Ishikawa (cell line): ENCODE results near the gene PNPLA6.

Source experiments
- EGR1 ChIP-seq: IDR thresholded peaks from 2 replicates; pipeline ENCODE4 v1.6.1; 2012
- TAF1 ChIP-seq: IDR thresholded peaks from 2 replicates; pipeline ENCODE4 v1.6.1; 2012; ENCODE audit warnings: low read depth, mild to moderate bottlenecking
- TEAD4 ChIP-seq: IDR thresholded peaks from 2 replicates; pipeline ENCODE4 v1.6.1; 2012
- ZBTB7A ChIP-seq: IDR thresholded peaks from 2 replicates; pipeline ENCODE4 v1.6.1; 2012; ENCODE audit warnings: low read depth
- TF ChIP-seq, protein P1 (sequence below): IDR thresholded peaks from 2 replicates; pipeline ENCODE4 v1.6.1; 2012; ENCODE audit warnings: low read depth, mild to moderate bottlenecking

GRCh38 chr19:7560255-7560654 lies 24.7 kb downstream of the PNPLA6 start:
- TF ChIP-seq EGR1: no peak
- TF ChIP-seq, protein P1, sequence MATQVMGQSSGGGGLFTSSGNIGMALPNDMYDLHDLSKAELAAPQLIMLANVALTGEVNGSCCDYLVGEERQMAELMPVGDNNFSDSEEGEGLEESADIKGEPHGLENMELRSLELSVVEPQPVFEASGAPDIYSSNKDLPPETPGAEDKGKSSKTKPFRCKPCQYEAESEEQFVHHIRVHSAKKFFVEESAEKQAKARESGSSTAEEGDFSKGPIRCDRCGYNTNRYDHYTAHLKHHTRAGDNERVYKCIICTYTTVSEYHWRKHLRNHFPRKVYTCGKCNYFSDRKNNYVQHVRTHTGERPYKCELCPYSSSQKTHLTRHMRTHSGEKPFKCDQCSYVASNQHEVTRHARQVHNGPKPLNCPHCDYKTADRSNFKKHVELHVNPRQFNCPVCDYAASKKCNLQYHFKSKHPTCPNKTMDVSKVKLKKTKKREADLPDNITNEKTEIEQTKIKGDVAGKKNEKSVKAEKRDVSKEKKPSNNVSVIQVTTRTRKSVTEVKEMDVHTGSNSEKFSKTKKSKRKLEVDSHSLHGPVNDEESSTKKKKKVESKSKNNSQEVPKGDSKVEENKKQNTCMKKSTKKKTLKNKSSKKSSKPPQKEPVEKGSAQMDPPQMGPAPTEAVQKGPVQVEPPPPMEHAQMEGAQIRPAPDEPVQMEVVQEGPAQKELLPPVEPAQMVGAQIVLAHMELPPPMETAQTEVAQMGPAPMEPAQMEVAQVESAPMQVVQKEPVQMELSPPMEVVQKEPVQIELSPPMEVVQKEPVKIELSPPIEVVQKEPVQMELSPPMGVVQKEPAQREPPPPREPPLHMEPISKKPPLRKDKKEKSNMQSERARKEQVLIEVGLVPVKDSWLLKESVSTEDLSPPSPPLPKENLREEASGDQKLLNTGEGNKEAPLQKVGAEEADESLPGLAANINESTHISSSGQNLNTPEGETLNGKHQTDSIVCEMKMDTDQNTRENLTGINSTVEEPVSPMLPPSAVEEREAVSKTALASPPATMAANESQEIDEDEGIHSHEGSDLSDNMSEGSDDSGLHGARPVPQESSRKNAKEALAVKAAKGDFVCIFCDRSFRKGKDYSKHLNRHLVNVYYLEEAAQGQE: no peak
- TF ChIP-seq ZBTB7A: no peak
- TF ChIP-seq TAF1: no peak
- TF ChIP-seq TEAD4: no peak
